Liver (tissue), 3 donors: ENCODE results near the gene SZT2.

ENCODE experiments used
- ATF3 ChIP-seq: IDR thresholded peaks from 2 replicates; pipeline ENCODE4 v1.6.1; 2016; ENCODE audit warnings: antibody characterized with exemption
- CTCF ChIP-seq: fragments of 150-350 bp; IDR thresholded peaks from 2 replicates; pipeline ENCODE4 v1.5.1; 2017; ENCODE audit warnings: improper control_type of control experiment, low read depth, low read length; ENCODE audit not compliant: missing input control
- EGR1 ChIP-seq, 2 donors: IDR thresholded peaks; 2 replicates each; pipeline ENCODE4 v1.6.1; 2016 to 2018; ENCODE audit warnings: antibody characterized with exemption in 2 of 2, low read depth in 2 of 2
- GABPA ChIP-seq, 2 donors: IDR thresholded peaks in 1 of 2; conservative IDR thresholded peaks in 1 of 2; 2 replicates each; pipeline ENCODE4 v1.6.1; 2016; ENCODE audit warnings: antibody characterized with exemption in 2 of 2, mild to moderate bottlenecking in 1 of 2, moderate library complexity in 1 of 2
- MAX ChIP-seq: IDR thresholded peaks from 2 replicates; pipeline ENCODE4 v1.6.1; 2016; ENCODE audit warnings: antibody characterized with exemption
- SP1 ChIP-seq: IDR thresholded peaks from 2 replicates; pipeline ENCODE4 v1.6.1; 2018; ENCODE audit warnings: antibody characterized with exemption, mild to moderate bottlenecking
- TAF1 ChIP-seq: conservative IDR thresholded peaks from 2 replicates; pipeline ENCODE4 v1.6.1; 2016; ENCODE audit warnings: antibody characterized with exemption, mild to moderate bottlenecking
- YY1 ChIP-seq: IDR thresholded peaks from 2 replicates; pipeline ENCODE4 v1.6.1; 2016; ENCODE audit warnings: antibody characterized with exemption, mild to moderate bottlenecking
- TF ChIP-seq, protein P1 (sequence below): IDR thresholded peaks from 2 replicates; pipeline ENCODE4 v1.6.1; 2016; ENCODE audit warnings: antibody characterized with exemption
- donor health status: healthy.
- donor health status: healthy.

- TF ChIP-seq TAF1 (no peak), CTCF (no peak), MAX (no peak), SP1 (no peak), YY1 (no peak), EGR1 (IDR thresholded peaks at IDR 0.05; ENCODE audit: low read depth in 2 of 2) (no peak), GABPA (IDR thresholded peaks at IDR 0.05 in 1 of 2, conservative IDR thresholded peaks at IDR 0.05 in 1 of 2) (no peak), ATF3 (no peak)
- TF ChIP-seq, protein P1, sequence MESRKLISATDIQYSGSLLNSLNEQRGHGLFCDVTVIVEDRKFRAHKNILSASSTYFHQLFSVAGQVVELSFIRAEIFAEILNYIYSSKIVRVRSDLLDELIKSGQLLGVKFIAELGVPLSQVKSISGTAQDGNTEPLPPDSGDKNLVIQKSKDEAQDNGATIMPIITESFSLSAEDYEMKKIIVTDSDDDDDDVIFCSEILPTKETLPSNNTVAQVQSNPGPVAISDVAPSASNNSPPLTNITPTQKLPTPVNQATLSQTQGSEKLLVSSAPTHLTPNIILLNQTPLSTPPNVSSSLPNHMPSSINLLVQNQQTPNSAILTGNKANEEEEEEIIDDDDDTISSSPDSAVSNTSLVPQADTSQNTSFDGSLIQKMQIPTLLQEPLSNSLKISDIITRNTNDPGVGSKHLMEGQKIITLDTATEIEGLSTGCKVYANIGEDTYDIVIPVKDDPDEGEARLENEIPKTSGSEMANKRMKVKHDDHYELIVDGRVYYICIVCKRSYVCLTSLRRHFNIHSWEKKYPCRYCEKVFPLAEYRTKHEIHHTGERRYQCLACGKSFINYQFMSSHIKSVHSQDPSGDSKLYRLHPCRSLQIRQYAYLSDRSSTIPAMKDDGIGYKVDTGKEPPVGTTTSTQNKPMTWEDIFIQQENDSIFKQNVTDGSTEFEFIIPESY: no peak
These were observed 7.5 kb upstream of the SZT2 start for GRCh38 chr1:43382027-43382779.
